ENCODE measurements around the gene MALRD1.

GRCh38 chr10:19659920-19660655 lies 611.5 kb downstream of the MALRD1 start:
- TF ChIP-seq CTCF (IDR thresholded peaks at IDR 0.05) = no peak
- no peak for TF ChIP-seq EZH2phosphoT487 (IDR thresholded peaks at IDR 0.05)

All from neural progenitor cell (in vitro differentiated cells).